Activated CD4-positive, CD25-positive, alpha-beta regulatory T cell treated with anti-CD3 and anti-CD28 coated beads, Interleukin-2, amount 50 U/mL, for 16 hours (primary cell): ENCODE data around the gene CAND2.

Experiments used
- DNase-seq: peaks from one replicate; pipeline ENCODE4 v3.0.0-alpha.2; 2020; ENCODE audit warnings: low read depth, low spot score

CAND2 gene

GRCh38 chr3:12796171-12797123 is at the start of gene CAND2:
TSS of gene CAND2 (plus strand) at chr3:12796680. CDS start at chr3:12796721, 41 bp downstream.
- DNase-seq: no peak

DNA sequence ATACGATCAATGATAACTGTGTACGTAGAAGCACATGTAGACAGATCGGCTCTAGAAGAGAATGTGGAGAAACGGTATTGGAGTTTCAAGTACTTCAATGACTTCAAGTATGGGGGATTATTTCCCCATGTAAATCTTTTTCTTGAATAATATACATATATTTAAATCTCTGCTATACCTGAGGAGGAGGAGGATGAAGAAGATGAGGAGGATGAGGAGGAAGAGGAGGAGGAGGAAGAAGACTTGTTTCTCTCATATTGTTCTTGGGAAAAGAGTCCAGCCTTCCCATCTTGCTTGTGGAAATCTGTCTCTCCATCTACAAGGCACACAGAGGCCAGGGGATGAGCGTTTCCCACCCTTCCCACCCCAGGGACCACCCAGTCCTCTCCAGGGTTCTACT is 48.0 kb upstream of the CAND2 start:
- no peak for DNase-seq

DNA sequence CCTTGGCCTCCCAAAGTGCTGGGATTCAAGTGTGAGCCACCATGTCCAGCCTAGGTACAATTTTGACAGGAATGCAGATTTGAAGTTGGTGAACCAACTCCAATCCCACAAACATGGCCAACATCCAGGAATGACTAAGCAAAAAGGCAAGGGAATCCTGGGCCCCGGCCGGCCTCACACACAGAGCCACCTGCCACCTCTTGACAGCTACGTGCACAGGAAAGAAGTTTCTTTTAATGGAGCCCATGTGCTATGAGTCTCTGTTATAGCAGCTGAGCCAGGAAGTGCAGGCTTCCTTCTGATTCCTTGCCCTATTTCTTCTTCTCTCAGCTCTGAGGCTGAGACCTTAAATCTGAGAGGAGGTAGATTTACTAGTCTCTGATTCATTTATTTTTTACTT is 46.3 kb upstream of the CAND2 start:
- DNase-seq: no peak

DNA sequence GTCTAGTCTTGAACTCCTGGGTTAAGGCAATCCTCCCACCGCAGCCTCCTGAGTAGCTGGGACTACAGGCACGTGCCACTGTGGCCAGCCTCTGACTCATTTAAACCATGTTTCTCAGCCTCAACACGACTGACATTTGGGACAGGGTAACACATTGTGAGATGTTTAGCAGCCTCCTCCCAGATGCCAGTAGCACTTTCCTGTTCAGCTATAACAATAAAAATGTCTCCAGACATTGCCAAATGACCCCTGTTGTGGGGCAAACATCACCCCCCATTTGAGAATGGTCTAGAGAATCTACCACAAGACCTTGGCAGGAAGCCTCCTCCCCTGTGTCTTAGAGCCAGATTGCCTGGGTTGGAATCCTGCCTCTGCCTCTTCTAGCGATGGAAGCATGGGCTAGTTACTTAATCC is 45.8 kb upstream of the CAND2 start:
- no peak for DNase-seq

GRCh38 chr3:12751571-12751970 is 44.9 kb upstream of the CAND2 start:
- DNase-seq: no peak

DNA sequence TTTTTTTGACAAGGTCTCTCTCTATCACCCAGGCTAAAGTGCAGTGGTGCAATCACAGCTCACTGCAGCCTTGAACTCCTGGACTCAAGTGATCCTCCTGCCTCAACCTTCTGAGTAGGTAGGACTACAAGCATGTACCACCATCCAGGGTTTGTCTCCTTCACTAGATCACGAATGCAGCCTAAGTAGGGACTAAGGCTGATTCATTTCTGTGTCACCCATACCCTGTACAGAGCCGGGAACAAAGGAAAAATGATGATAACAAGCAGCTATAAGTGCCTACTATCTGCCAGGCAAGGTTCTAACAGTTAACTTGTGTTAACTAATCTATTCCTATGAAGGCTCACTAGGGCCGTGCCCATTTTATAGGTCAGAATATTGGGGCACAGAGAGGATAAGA is 44.4 kb upstream of the CAND2 start:
- DNase-seq: no peak

GRCh38 chr3:12752809-12753208 is 43.7 kb upstream of the CAND2 start:
- DNase-seq: no peak

GRCh38 chr3:12753275-12754028 is 43.0 kb upstream of the CAND2 start:
- DNase-seq: no peak

GRCh38 chr3:12754313-12754712 is 42.2 kb upstream of the CAND2 start:
- no peak for DNase-seq

DNA sequence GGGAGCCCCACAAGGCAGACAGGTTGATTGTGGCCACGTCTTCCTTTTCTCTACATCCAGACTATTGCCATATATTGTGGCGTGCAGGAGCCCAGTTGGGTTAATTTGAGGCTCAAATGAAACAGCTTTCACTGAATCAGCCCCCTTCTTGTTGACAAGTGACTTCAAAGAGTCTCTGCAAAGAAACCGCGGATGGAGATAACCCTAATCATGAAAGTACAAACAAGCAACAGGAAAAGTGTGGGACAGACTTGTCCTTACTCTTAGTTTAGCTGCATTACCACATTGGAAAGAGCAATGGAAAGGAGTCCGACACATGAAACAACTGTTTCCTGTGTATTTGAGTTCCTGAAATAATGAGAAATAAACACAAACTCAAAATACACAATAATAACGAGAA is 40.7 kb upstream of the CAND2 start:
- no peak for DNase-seq

DNA sequence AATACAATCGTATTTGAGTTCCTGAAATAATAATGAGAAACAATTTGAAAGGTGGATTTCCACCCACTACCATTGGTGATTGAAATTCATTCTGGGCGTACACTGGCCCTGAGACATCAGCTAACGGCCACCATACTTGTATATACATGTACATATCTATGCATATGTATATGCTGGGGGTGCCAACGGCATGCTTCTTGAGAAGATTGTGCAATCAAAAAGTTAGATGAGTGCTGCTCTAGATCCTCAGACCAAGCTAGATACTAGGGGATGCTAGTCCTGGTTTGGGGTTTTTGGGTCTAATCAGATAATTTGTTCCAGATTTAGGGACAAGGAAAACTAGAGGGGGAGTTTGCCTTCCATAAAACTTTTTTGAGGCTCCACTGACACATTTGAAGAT is 40.3 kb upstream of the CAND2 start:
- DNase-seq: no peak

DNA sequence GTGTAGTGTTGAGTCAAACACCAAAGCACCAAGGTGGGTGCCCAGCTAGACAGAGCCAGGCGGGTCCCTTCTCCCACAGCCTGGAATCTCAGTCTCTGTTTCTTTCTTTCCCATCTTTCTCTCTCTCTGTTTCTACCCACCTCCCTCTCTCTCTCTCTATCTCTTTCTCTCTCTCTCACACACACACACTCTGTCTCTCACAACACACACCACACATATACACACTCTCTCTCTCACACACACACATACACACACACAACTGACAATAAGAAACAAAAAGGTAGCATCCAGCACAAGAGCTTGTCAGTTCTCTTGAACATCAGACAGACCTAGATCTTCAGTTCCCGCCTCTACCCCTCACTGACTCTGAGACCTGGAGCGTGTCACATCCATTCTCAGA is 39.8 kb upstream of the CAND2 start:
- DNase-seq: no peak

DNA sequence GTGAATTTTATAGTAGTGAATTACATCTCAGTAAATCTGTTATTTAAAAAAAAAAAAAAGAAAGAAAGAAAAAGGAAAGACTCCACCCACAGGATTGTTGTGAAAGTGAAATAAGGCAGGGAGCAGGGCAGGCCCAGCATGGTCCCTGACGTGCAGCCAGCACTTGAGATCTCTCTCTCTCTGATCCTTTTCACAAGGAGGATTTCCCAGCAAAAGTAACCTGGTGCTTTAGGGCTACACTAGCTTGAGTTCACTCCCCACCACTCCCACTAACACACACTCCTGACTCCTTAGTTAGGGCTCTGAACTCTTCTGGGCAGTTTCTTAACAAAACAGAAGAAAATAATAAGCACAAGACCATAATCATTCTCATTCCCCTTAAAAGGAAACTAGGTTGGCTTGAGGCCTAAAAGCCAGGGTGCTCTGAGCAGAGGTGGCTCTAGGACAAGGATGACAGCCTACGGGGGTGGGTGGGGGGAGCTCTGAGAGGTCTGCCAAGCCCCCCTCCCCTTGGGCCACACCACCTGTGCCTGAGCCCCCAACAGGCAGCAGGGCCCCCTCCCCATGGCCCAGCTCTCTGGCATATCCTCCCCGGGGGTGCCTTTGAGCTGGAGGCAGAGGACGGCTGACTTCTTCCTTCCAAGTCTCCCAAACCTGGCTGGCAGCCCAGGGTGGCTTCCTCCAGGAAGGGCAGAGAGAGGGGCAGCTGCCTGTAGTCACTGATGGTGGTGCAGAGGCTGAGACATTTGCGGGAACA is 38.3 kb upstream of the CAND2 start:
- no peak for DNase-seq

- DNase-seq: no peak
Observed at GRCh38 chr3:12759097-12759679, 37.3 kb upstream of the CAND2 start, which contains the start of gene TMEM40. TSS of gene TMEM40 (minus strand) at chr3:12759259. CDS start at chr3:12749832, 9,427 bp downstream.

GRCh38 chr3:12759693-12760565 is 36.6 kb upstream of the CAND2 start:
- no peak for DNase-seq

GRCh38 chr3:12764171-12764776 is 32.2 kb upstream of the CAND2 start:
- no peak for DNase-seq

DNA sequence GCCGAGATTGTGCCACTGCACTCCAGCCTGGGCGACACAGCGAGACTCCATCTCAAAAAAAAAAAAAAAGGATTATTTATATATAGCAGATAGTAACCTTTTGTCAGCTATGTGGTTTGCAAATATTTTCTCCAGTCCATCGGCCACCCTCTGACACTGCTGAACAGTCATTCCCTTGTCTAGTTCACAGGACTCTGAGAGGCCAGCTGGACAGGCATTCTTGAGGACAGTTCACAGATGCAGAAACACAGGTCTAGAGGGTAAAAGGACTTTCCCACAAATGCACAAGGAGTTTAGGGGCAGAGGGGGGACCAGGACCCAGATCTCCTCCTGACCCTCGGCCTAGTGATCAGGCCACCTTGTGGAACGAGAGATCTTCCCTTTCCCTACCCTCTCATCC is 29.9 kb upstream of the CAND2 start:
- DNase-seq: no peak

- DNase-seq: no peak
Observed at GRCh38 chr3:12768579-12769527, 27.6 kb upstream of the CAND2 start.

DNA sequence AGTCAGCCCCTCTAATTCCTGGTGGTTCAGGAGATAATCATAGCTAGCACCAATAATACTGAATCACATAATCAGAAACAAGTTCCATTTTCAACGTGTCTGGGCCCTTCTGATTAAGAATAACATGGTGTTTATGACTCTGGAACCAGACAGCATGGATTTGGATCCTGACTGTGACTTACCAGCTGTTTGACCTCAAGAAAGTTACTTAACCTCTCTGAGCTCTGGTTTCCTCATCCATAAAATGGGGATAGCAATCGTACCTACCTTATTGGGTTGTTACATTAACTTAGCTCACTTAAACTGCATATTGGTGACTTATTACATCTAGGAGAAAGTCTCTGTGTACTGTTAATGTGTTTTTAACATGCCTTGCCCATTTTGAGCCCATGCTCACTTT is 26.7 kb upstream of the CAND2 start:
- no peak for DNase-seq
